Effector memory CD4-positive, alpha-beta T cell (primary cell): ENCODE results near the gene PTPRM.

Experiments
- DNase-seq, 3 donors: peaks; one replicate each; pipeline ENCODE4 v3.0.0-alpha.2; 2020
- H3K27ac ChIP-seq: 2 replicates; pipeline ENCODE4 v1.7.0; 2013; ENCODE audit warnings: mild to moderate bottlenecking, low read length, moderate library complexity; ENCODE audit not compliant: insufficient read depth, poor library complexity, severe bottlenecking
- H3K27me3 ChIP-seq: replicated peaks from 2 replicates; pipeline ENCODE4 v1.7.0; 2013; ENCODE audit warnings: mild to moderate bottlenecking, low read length; ENCODE audit not compliant: insufficient read depth, control insufficient read depth, poor library complexity, severe bottlenecking
- H3K36me3 ChIP-seq: 2 replicates; pipeline ENCODE4 v1.7.0; 2013; ENCODE audit warnings: mild to moderate bottlenecking, low read length, moderate library complexity; ENCODE audit not compliant: control insufficient read depth, insufficient read depth
- H3K4me1 ChIP-seq: 2 replicates; pipeline ENCODE4 v1.7.0; 2013; ENCODE audit warnings: low read length, mild to moderate bottlenecking; ENCODE audit not compliant: control insufficient read depth, insufficient read depth, poor library complexity, severe bottlenecking
- H3K4me3 ChIP-seq: 2 replicates; pipeline ENCODE4 v1.7.0; 2013; ENCODE audit warnings: low read length, low read depth, mild to moderate bottlenecking; ENCODE audit not compliant: insufficient read depth, poor library complexity, severe bottlenecking
- H3K9me3 ChIP-seq: 2 replicates; pipeline ENCODE4 v1.7.0; 2013; ENCODE audit warnings: mild to moderate bottlenecking, low read length, moderate library complexity; ENCODE audit not compliant: control insufficient read depth

PTPRM gene

DNA sequence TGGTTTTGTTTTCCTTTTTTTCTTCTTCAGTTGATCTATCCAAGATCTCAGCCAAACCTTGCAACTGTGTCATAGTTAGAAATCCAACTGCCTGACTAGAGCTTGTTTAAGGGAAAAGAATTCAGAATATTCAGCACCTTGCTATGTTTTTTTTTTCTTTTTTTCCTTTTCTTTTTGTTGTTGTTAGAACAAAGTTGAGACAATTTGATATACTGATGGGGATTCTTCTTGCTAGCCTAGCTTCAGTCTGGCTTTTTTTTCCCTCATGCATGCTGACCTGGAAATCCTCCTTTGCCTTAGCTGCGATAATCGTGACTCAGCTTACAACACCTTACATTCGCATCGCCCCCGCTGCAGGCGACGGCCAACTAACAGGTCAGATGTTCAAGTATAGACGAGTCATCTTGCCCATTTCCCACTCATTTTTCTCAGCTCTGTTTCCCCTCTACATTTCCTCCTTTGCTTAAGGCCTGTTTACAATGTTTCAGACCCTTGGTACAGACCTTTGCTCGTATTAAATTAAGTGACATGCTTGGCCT is 554.9 kb downstream of the PTPRM start:
- H3K27me3 ChIP-seq = no peaks in the 10 kb centered on the region
- no peaks in the 10 kb centered on the region for H3K9me3 ChIP-seq
- no peaks in the 10 kb centered on the region for H3K4me1 ChIP-seq
- H3K36me3 ChIP-seq = no peaks in the 10 kb centered on the region
- H3K4me3 ChIP-seq = no peak overlapping the region
- DNase-seq = no peak
- no peak overlapping the region for H3K27ac ChIP-seq

DNA sequence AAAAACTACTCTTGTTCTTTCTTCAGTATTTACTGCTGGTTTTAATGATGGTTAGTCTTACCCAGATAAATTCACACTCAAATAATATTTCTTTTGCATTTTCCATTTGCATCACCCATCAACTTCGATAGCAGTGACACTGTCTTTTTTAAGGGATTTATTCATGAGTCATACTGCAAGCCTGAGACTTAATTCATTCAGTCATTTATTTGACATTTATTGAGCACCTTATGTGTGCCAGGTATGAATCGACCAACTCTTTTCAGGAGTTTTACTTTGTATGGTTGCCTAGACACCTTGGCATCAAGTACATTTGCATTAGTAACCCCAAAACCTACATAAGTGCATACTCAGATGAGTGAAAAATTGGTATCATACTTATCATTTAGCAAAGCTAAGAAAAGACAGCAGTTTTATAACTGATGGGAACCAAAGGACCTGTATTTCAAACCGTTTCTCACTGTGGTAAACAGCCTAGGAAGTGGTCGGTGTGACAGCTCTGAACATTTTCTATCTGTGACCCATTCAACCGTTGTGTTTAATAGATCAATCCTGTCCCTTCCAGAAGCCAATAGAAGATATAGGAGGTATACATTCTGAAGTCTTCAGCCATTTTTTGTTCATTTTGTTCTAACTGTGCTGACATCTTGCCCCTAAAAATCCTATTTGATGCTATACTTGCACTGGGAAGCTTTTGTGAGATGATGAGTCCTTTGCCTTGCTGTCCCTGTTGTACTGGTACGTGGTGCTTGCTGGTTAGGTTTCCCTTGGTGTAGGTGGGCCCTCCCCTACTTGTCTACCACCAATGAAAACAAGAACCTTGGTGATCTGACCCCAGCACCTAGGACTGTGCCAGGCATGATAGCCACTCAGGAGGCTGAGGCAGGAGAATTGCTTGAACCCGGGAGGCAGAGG is 557.4 kb downstream of the PTPRM start:
- H3K27ac ChIP-seq = no peak overlapping the region
- DNase-seq = no peak
- H3K36me3 ChIP-seq = no peaks in the 10 kb centered on the region
- H3K27me3 ChIP-seq = no peaks in the 10 kb centered on the region
- H3K4me1 ChIP-seq = no peaks in the 10 kb centered on the region
- no peaks in the 10 kb centered on the region for H3K9me3 ChIP-seq
- H3K4me3 ChIP-seq = no peak overlapping the region

DNA sequence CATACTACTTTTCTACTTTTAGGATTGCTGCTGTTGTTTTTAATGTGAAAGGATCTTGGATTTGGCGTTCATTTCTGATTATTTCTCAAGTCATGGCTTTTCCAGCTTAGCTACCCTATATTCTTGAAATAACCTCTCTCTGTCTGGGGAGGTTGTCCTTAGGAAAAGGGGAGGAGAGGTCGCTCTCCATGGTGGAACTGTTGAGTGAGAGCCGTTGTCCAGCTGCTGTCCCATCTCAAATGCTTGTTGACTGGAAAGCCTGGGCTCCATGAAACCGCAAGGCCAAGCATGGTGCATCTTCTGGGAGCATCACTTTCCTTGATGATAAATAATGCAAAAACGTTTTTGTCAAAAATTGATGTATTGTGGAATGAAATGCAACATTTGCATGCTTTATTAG is 563.0 kb downstream of the PTPRM start:
- H3K9me3 ChIP-seq = no peaks in the 10 kb centered on the region
- no peak for DNase-seq
- H3K4me1 ChIP-seq = no peaks in the 10 kb centered on the region
- H3K4me3 ChIP-seq = no peak overlapping the region
- H3K36me3 ChIP-seq = no peaks in the 10 kb centered on the region
- no peaks in the 10 kb centered on the region for H3K27me3 ChIP-seq
- H3K27ac ChIP-seq = no peak overlapping the region

DNA sequence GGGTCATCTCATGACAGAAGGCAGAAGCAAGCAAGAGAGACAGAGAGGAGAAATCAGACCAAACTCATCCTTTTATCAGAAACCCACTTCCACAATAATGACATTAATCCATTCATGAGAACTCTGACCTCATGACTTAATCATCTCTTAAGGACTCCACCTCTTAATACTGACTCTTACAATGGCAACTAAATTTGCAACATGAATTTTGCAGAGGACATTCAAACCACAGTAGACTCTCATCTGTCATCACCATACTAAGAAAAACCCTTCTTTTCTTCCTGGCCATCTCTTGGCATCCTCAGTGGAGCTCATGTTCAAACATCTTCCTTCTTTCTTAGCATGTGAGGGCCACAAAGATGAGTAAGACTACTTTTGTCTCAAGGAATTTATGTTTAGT is 565.9 kb downstream of the PTPRM start:
- no peaks in the 10 kb centered on the region for H3K9me3 ChIP-seq
- H3K27me3 ChIP-seq = no peaks in the 10 kb centered on the region
- H3K4me1 ChIP-seq = no peaks in the 10 kb centered on the region
- no peak overlapping the region for H3K27ac ChIP-seq
- no peak for DNase-seq
- H3K36me3 ChIP-seq = no peaks in the 10 kb centered on the region
- H3K4me3 ChIP-seq = no peak overlapping the region

- Histone ChIP-seq H3K36me3 (no peaks in the 10 kb centered on the region), H3K27ac (no peak overlapping the region), H3K4me3 (no peak overlapping the region), H3K4me1 (no peaks in the 10 kb centered on the region), H3K27me3 (no peaks in the 10 kb centered on the region), H3K9me3 (no peaks in the 10 kb centered on the region)
- no peak for DNase-seq
Observed at GRCh38 chr18:8133888-8134287, 566.8 kb downstream of the PTPRM start.

- peaks cover 3% of the 10 kb centered on the region for H3K9me3 ChIP-seq
- H3K27ac ChIP-seq = no peak overlapping the region
- H3K27me3 ChIP-seq = no peaks in the 10 kb centered on the region
- DNase-seq = no peak
- H3K4me1 ChIP-seq = no peaks in the 10 kb centered on the region
- H3K36me3 ChIP-seq = no peaks in the 10 kb centered on the region
- H3K4me3 ChIP-seq = no peak overlapping the region
Observed at GRCh38 chr18:8139127-8139527, 572.0 kb downstream of the PTPRM start.

GRCh38 chr18:8139891-8140406 is 572.8 kb downstream of the PTPRM start:
- Histone ChIP-seq H3K4me3 (no peak overlapping the region), H3K36me3 (no peaks in the 10 kb centered on the region), H3K4me1 (no peaks in the 10 kb centered on the region), H3K9me3 (peaks cover 3% of the 10 kb centered on the region), H3K27ac (no peak overlapping the region), H3K27me3 (no peaks in the 10 kb centered on the region)
- DNase-seq = no peak

GRCh38 chr18:8140841-8141501 is 573.9 kb downstream of the PTPRM start:
- no peaks in the 10 kb centered on the region for H3K27me3 ChIP-seq
- no peak overlapping the region for H3K27ac ChIP-seq
- no peak for DNase-seq
- H3K9me3 ChIP-seq = peaks cover 3% of the 10 kb centered on the region
- no peaks in the 10 kb centered on the region for H3K36me3 ChIP-seq
- no peak overlapping the region for H3K4me3 ChIP-seq
- no peaks in the 10 kb centered on the region for H3K4me1 ChIP-seq

DNA sequence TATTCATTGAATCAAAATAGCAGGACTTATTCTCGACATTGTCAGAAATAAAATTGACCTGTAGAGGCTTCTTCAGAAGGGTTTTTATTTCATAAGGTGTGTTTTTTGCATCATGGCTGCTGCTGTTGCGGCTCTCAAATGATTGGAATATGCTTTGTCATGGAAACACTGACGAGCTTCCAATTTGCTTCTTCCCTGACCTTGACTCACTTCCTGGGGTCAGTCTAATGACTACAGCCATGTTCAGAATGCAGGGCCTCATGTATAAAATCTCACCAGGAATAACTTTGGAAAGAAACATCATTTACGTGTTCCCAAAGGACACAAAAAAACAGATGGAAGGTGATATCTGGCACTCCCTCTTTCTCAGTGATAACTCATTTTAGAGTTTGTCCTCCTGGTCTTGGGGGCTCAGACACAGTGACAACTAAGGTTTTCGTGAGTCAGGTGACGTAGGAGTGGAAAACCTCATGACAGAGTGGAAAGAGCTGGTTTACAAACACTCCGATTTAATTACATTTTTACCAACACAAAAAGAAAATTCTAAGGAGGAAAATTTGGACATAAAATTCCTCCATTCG is 575.1 kb downstream of the PTPRM start:
- no peak overlapping the region for H3K27ac ChIP-seq
- no peak for DNase-seq
- H3K27me3 ChIP-seq = no peaks in the 10 kb centered on the region
- H3K4me3 ChIP-seq = no peak overlapping the region
- H3K9me3 ChIP-seq = peaks cover 3% of the 10 kb centered on the region
- H3K4me1 ChIP-seq = no peaks in the 10 kb centered on the region
- no peaks in the 10 kb centered on the region for H3K36me3 ChIP-seq
